Measurements from ENCODE around the gene PLD4. TPM values are rescaled to one million over a fixed set of nuclear protein-coding genes. Genes with fewer than 3 reads are reported as not detected.

The PLD4 gene
- total RNA-seq, 3 donors from 2014 or later = 0.38 to 2.2 (median 0.39) TPM

GRCh38 chr14:104892531-104893434 lies 31.9 kb upstream of the PLD4 start:
- no peaks in the 10 kb centered on the region for H3K36me3 ChIP-seq (ENCODE audit: low read depth)
- peak; percentile 2 to 49 (median 30) for DNase-seq
- intact Hi-C loops (cut with DNase I, micrococcal nuclease) = no loop called here
- no peak overlapping the region for H3K4me3 ChIP-seq
- TF ChIP-seq CTCF (IDR thresholded peaks at IDR 0.05) = no peak
- no peaks in the 10 kb centered on the region for H3K4me1 ChIP-seq (ENCODE audit: low read depth)
- H3K9me3 ChIP-seq = no peaks in the 10 kb centered on the region
- peak; percentile 6 for ATAC-seq

DNA sequence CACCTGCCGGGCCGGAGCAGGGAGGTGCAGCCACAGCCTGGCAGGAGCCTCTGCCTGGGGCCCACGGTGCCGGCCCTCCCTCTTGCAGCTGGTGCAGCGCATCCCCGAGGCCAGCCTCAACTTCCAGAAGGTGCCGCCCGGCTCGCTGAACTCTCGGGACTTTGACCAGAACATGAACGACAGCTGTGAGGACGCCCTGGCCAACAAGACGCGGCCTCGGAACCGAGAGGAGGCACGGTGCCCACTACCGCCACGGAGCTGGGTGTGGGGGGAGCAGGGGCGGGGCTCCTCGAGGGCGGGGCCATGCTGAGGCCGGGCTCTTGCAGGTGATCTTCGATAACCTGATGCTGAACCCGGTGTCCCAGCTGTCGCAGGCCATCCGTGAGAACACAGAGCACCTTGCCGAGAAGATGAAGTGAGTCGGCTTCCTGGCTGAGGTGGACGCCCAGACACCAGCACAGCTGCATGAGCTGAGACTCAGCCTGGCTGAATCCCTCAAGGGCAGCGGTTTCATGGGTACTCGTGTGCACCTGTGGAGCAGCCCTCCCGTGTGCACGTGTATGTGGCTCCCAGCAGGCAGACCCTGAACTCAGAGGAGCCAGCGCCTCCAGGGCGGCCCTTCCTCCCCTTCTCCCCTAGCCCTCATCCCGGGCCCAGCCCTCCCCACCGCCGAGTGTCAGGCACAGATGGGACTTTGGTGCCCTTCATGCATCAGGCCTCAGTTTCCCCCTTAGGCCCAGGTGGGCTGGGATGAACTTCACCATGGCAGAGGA lies 31.1 kb upstream of the PLD4 start:
- Histone ChIP-seq H3K36me3 (ENCODE audit: low read depth) (no peaks in the 10 kb centered on the region), H3K4me3 (no peak overlapping the region), H3K9me3 (no peaks in the 10 kb centered on the region), H3K4me1 (ENCODE audit: low read depth) (no peaks in the 10 kb centered on the region)
- TF ChIP-seq CTCF (IDR thresholded peaks at IDR 0.05) = no peak
- ATAC-seq (peak; percentile 3), DNase-seq (peak; percentile 16 to 58 (median 29))
- intact Hi-C loops (cut with DNase I, micrococcal nuclease) = no loop called here

GRCh38 chr14:104894331-104895206 lies 30.1 kb upstream of the PLD4 start:
- no peak for TF ChIP-seq CTCF (IDR thresholded peaks at IDR 0.05)
- DNase-seq (peak in 1 of 3 donors; percentile 20), ATAC-seq (no peak)
- Histone ChIP-seq H3K36me3 (ENCODE audit: low read depth) (no peaks in the 10 kb centered on the region), H3K9me3 (no peaks in the 10 kb centered on the region), H3K4me3 (no peak overlapping the region), H3K4me1 (ENCODE audit: low read depth) (no peaks in the 10 kb centered on the region)
- intact Hi-C loops (cut with DNase I, micrococcal nuclease) = loop anchor here in 1 of 2 donors (5.0 kb wide), 1 partner anchor 153 kb away; no protein-coding TSS in a partner anchor

- TF ChIP-seq CTCF (IDR thresholded peaks at IDR 0.05) = no peak
- ATAC-seq = no peak
- Histone ChIP-seq H3K4me1 (ENCODE audit: low read depth) (no peaks in the 10 kb centered on the region), H3K9me3 (no peaks in the 10 kb centered on the region), H3K36me3 (ENCODE audit: low read depth) (no peaks in the 10 kb centered on the region), H3K4me3 (no peak overlapping the region)
- intact Hi-C loops (cut with DNase I, micrococcal nuclease) = loop anchor here in 1 of 2 donors (5.0 kb wide), 1 partner anchor 152 kb away; no protein-coding TSS in a partner anchor
- no peak for DNase-seq
Measured at GRCh38 chr14:104895207-104895785, 29.4 kb upstream of the PLD4 start.

Measured in mucosa of descending colon (tissue), 3 donors.